Left ventricle myocardium superior (tissue), 1 donor: ENCODE data around the gene DCDC1. TPM values are rescaled to one million over a fixed set of nuclear protein-coding genes. Genes with fewer than 3 reads are reported as not detected.

Source experiments
- ATAC-seq: fragments of 200-7000 bp; cut with Tn5 transposase; one replicate; pipeline ENCODE4 v1.9.1; 2020; ENCODE audit warnings: mild to moderate bottlenecking, moderate library complexity
- DNase-seq: peaks from one replicate; pipeline ENCODE4 v3.0.0-alpha.2; 2020
- intact Hi-C: fragments of 100-400 bp; cut with micrococcal nuclease; formaldehyde crosslinking; loops from one replicate; pipeline ENCODE4 v1.11.0; 2022
- total RNA-seq: library from RNA; stranded (reverse); fragmentation: NEBNext Ultra II Directional; extraction: Animal tissue kit (Norgen Biotek cat#: 25700); gene quantifications from one replicate; pipeline ENCODE4 v1.2.1, GENCODE V29; 2021
- donor health status: DM: no; HTN: yes; CAD: no; lungs with severe emphysema.

The DCDC1 gene
- total RNA-seq, 1 donor from 2014 or later: not detected

DNA sequence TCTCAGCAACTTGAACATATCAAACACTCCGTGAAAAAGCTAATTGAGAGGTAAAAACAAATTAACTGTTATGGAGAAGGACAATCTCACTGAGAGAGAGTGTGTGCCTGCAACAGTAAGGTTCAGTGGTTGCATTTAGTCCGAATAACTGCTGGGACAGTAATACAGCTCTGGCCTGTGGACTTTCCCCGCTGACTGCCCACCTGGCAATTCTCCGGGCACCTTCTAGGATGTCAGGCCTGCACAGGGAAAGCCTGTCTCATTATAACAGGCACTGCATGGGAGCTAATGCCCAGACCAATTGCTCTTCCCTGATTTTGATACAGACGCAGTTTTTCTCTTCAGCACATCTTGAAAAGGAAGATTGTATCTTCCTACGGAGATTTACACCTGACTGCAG, 251.0 kb downstream of the DCDC1 start:
- intact Hi-C loops: no loop called here
- DNase-seq: no peak
- no peak for ATAC-seq

DNA sequence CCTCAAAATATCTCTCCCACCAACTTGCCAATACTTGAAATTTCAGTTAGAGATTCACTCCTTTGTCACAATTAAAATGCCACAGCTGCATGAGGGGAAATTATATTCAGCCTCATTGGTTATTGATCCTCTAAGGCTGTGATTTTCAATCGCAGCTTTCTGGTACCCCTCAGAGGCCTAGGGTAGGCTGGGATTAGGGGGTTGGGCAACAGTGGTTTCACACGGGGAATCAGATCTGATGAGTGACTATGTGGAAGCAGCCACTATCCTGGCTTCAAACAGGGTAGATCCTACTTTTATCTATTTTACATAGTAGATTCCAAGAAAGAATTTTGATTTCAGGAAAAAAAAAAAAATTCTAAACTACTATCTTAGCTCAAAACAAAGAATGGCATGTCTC, 252.5 kb downstream of the DCDC1 start:
- DNase-seq (no peak), ATAC-seq (no peak)
- intact Hi-C loops: no loop called here

DNA sequence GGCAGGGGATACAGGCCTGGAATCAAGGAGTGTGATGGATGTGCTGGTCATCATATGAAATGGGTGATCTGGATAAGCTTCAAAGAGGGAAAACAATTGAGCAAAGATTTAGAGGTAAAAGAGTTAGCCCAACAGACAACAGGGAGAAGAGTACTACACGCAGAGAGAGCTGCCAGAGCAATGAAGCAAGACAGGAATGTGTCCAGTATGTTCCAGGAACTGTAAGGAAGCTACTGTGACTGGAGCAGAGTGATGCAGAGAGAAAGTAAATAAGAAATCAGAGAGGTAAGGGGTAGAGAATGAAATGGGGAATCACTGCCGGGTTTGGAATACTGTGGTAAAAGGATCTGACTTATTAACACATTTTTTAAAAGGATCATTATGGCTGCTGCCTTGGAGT, 255.1 kb downstream of the DCDC1 start:
- intact Hi-C loops: no loop called here
- no peak for DNase-seq
- no peak for ATAC-seq

- intact Hi-C loops: no loop called here
- DNase-seq: no peak
- ATAC-seq: peak; percentile 64
Measured at GRCh38 chr11:31110830-31111229, 258.7 kb downstream of the DCDC1 start.

- intact Hi-C loops: no loop called here
- ATAC-seq (no peak), DNase-seq (no peak)
Measured at GRCh38 chr11:31109446-31109845, 260.1 kb downstream of the DCDC1 start.

DNA sequence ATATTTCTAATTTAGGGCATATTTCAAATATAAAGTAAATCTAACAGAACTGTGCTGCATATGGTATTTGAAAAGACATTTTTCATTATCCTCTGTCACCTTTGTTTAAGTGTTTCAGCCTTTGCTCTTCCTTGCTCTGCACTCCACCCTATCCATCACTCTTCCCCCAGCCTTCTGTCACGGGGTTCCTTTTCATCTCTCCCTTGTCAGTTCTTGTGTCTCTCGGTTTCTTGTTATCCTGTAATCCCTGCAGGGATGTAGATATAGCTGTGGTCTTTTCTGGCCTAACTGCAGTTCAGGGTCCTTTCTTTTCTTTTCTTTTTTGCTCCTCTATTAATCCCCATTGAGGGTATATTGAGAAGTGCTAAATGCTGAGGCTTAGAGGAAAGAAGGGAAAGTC, 261.9 kb downstream of the DCDC1 start:
- no peak for DNase-seq
- no peak for ATAC-seq
- intact Hi-C loops: no loop called here

GRCh38 chr11:31106968-31107576, 262.5 kb downstream of the DCDC1 start:
- intact Hi-C loops: no loop called here
- peak; percentile 58 for DNase-seq
- peak; percentile 49 for ATAC-seq

GRCh38 chr11:31106326-31106725, 263.2 kb downstream of the DCDC1 start:
- intact Hi-C loops: no loop called here
- DNase-seq: no peak
- no peak for ATAC-seq

- intact Hi-C loops: no loop called here
- DNase-seq (no peak), ATAC-seq (no peak)
Measured at GRCh38 chr11:31102875-31103274, 266.7 kb downstream of the DCDC1 start.

- intact Hi-C loops: no loop called here
- no peak for DNase-seq
- no peak for ATAC-seq
Measured at GRCh38 chr11:31102316-31102715, 267.2 kb downstream of the DCDC1 start.

DNA sequence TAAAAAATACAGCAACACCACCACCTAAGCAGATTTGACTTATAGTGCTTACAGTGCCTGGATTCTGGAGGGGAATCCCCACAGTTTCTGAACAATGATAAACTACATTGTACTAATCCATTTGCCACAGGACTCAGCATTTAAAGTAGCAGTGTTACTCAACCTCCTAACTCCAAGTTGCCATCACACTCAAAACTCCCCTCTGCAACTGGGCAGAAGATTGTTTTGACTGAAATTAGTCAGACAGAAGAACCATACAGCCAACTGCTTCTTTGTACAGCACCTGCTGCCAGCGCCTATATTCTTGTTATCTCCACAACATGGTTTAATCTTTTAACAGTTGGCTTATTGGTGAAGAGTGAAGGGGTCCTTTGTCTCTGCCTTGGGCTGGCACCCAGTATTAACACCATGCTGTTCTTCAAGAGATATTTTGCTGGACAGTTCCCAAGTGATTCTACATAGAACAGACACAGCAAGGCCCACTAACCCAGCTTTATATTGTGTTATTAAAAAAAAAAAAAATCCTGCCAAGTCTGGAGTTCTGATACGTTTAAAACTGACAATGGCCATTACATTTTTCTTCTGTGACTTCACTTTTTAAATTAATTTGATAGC, 273.2 kb downstream of the DCDC1 start:
- DNase-seq (no peak), ATAC-seq (no peak)
- intact Hi-C loops: no loop called here

- DNase-seq: no peak
- intact Hi-C loops: no loop called here
- no peak for ATAC-seq
Measured at GRCh38 chr11:31092638-31093037, 276.9 kb downstream of the DCDC1 start.

- DNase-seq: no peak
- ATAC-seq: no peak
- intact Hi-C loops: no loop called here
Measured at GRCh38 chr11:31089117-31089516, 280.4 kb downstream of the DCDC1 start.

GRCh38 chr11:31069447-31070205, 299.9 kb downstream of the DCDC1 start:
- intact Hi-C loops: no loop called here
- no peak for DNase-seq

GRCh38 chr11:31060880-31061279, 308.7 kb downstream of the DCDC1 start:
- ATAC-seq: no peak
- intact Hi-C loops: no loop called here
- DNase-seq: peak; percentile 26

More at GRCh38 chr11:31069447-31070205, 299.9 kb downstream of the DCDC1 start:
- ATAC-seq: no peak

DNA sequence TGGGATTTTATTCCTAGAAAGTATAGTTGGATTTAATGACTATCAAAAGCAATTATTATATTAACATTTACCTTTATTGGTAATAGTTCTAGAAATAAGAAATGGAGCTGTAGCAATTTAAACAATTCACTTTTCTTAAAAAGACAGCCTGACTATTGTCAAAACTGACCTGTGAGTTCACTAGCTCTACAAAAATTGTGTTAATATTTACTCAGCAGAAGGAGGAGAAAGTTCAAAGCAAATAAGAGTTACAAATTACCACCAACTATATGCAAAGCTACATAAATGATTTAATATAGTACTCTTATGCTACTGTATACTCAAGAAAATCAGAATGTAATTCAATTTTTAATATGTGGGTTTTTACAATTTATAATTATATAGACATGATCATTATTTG, 310.0 kb downstream of the DCDC1 start:
- intact Hi-C loops: no loop called here
- ATAC-seq (no peak), DNase-seq (no peak)

GRCh38 chr11:31050061-31050765, 319.3 kb downstream of the DCDC1 start:
- ATAC-seq (no peak), DNase-seq (peak; percentile 20)
- intact Hi-C loops: no loop called here

- intact Hi-C loops: no loop called here
- no peak for DNase-seq
- ATAC-seq: no peak
Measured at GRCh38 chr11:31045335-31045734, 324.2 kb downstream of the DCDC1 start.

GRCh38 chr11:31030138-31030792, 339.3 kb downstream of the DCDC1 start:
- no peak for DNase-seq
- intact Hi-C loops: no loop called here
- no peak for ATAC-seq

- intact Hi-C loops: no loop called here
- ATAC-seq: no peak
- DNase-seq: no peak
Measured at GRCh38 chr11:31026315-31026714, 343.2 kb downstream of the DCDC1 start.
